Mononuclear cell (primary cell): ENCODE data around the gene C4B. TPM values are rescaled to one million over a fixed set of nuclear protein-coding genes. Genes with fewer than 3 reads are reported as not detected.
"Not testable (repeated sequence)": the region's sequence is repeated elsewhere in the genome, so short reads cannot be mapped to it uniquely, and the experiment has no call there.

ENCODE experiments used
- H3K27me3 ChIP-seq: 2 replicates; pipeline ENCODE4 v1.6.0; 2011; ENCODE audit warnings: low read length, control low read depth; ENCODE audit not compliant: insufficient read depth
- H3K4me1 ChIP-seq: 2 replicates; pipeline ENCODE4 v1.5.1; 2011; ENCODE audit warnings: mild to moderate bottlenecking, low read length, control low read depth; ENCODE audit not compliant: insufficient read depth
- H3K4me3 ChIP-seq: 2 replicates; pipeline ENCODE4 v1.5.1; 2011; ENCODE audit warnings: mild to moderate bottlenecking, low read length, moderate library complexity
- H3K9me3 ChIP-seq: 2 replicates; pipeline ENCODE4 v1.5.1; 2011; ENCODE audit warnings: low read depth, mild to moderate bottlenecking, control low read depth, low read length
- total RNA-seq: library from RNA; depleted of rRNA; stranded (reverse); fragments of >200 nt; gene quantifications from one replicate; pipeline ENCODE4 v1.2.3, GENCODE V29; 2012

The C4B gene
- total RNA-seq, 1 donor = 1.0 TPM

DNA sequence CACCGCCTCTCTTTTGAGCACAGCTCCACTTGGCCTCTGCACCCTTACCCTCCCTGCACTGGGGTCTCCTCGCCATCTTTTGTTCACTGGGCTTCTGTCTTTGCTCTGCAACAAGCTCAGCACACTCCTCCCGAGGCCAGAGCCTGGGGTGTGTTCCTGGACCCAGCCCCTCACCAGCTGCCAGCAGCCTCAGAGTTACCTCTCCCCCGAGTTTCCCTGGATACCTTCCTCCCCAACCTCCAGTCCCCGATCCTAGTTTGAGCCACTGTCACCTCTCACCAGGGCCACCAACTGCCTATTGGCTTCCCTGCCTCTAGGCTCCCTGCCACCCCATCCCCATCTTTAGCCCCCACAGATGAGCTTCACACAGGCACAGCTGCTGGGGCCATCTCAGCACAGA is 36.0 kb downstream of the C4B start:
- Histone ChIP-seq H3K4me1 (no peaks in the 10 kb centered on the region), H3K4me3 (no peak overlapping the region), H3K27me3 (no peaks in the 10 kb centered on the region), H3K9me3 (no peaks in the 10 kb centered on the region)

DNA sequence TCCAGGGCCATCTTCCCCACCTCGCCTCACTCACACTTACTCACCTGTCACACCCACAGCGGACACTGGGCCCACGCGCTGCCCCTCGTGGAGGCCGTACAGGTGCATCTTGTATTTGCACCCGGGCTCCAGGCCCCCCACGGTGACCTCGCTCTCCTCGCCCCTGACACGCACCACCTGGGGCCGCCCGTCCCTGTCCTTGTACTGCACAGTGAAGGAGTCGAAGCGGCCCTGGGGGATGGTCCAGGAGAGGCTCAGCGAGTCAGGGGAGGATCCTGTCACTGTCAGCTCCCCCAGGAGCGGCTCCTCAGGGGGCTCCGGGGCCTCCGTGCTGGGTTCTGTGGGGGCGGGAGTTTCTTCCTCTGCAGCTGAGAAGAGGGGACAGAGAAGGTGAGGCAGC is 38.0 kb downstream of the C4B start:
- not testable (repeated sequence) for H3K9me3 ChIP-seq, H3K27me3 ChIP-seq, H3K4me1 ChIP-seq, H3K4me3 ChIP-seq

DNA sequence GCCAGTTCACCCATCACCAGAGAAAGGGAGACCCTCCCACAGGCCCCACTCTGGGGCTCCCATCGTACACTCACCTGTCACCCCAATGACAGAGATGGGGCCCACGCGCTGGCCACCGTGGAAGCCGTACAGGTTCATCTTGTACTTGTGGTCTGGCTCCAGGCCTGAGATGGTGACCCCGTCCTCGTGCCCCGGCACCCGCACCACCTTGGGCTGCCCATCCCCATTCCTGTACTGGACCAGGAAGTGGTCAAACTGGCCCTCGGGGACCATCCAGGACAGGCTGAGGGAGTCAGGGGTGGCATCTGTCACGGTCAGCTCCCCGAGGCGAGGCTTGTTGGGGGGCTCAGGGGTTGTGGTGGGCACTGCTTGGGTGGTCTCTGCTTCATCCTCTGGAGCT is 38.7 kb downstream of the C4B start:
- H3K9me3 ChIP-seq, H3K4me3 ChIP-seq, H3K4me1 ChIP-seq, H3K27me3 ChIP-seq: not testable (repeated sequence)

DNA sequence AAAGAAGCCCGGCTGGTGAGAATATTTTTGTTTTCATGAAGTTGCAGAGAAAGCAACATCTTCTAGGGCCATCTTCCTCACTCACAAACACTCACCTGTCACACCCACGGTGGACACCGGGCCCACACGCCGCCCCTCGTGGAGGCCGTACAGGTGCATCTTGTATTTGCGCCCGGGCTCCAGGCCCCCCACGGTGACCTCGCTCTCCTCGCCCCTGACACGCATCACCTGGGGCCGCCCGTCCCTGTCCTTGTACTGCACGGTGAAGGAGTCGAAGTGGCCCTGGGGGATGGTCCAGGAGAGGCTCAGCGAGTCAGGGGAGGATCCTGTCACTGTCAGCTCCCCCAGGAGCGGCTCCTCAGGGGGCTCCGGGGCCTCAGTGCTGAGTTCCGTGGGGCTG is 41.2 kb downstream of the C4B start:
- H3K4me1 ChIP-seq, H3K9me3 ChIP-seq, H3K4me3 ChIP-seq, H3K27me3 ChIP-seq: not testable (repeated sequence)

DNA sequence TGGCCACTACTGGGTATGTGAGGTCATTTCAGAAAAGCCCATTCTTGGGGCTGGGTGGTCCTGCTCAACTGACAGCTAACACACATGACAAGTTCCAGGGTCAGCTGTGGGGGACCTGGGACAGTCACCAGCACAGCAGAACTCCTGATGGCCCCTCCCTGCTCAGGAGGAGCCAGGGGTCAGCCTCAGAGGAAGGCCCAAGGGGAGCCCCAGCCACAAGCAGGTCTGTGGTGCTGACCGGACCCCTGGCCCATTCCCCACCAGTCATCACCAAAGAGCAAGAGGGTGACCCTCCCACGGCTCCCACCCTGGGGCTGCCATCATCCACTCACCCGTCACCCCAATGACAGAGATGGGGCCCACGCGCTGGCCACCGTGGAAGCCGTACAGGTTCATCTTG is 41.7 kb downstream of the C4B start:
- H3K27me3 ChIP-seq = no peaks in the 10 kb centered on the region
- no peaks in the 10 kb centered on the region for H3K4me1 ChIP-seq
- H3K9me3 ChIP-seq = no peaks in the 10 kb centered on the region
- no peak overlapping the region for H3K4me3 ChIP-seq

DNA sequence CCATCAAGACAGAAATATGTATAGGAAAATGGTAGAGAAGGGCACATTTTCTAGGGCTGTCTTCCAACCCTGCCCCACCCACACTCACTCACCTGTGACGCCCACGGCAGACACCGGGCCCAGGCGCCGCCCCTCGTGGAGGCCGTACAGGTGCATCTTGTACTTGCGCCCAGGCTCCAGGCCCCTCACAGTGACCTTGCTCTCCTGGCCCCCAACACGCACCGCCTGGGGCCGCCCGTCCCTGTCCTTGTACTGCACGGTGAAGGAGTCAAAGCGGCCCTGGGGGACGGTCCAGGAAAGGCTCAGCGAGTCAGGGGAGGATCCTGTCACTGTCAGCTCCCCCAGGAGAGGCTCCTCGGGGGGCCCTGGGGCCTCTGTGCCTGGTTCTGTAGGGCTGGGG is 43.4 kb downstream of the C4B start:
- Histone ChIP-seq H3K9me3 (no peaks in the 10 kb centered on the region), H3K27me3 (no peaks in the 10 kb centered on the region)

DNA sequence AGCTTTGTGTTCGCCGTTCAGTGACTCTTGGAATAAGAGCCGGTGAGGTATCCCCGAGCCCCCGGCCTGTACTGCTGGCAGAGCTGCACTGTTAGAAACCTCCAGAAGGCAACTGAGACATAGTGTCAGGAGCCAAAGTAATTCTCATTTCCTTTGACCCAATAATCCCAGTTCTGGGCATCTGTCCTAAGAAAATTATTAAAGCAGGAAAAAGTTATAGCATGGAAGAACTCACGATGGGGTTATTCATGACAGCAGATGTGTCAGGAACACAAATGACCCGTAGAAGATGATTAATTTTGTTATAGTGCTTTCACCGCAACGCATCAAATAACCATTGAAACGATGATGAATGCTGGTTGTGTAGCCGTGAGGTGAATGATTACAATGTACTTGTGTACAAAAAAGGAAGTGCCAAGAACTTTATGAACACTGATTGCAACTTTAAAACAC is 43.9 kb downstream of the C4B start:
- Histone ChIP-seq H3K27me3 (no peaks in the 10 kb centered on the region), H3K4me3 (no peak overlapping the region), H3K9me3 (no peaks in the 10 kb centered on the region), H3K4me1 (no peaks in the 10 kb centered on the region)

More for the DNA sequence above, 43.4 kb downstream of the C4B start:
- H3K4me3 ChIP-seq = no peak overlapping the region
- no peaks in the 10 kb centered on the region for H3K4me1 ChIP-seq

DNA sequence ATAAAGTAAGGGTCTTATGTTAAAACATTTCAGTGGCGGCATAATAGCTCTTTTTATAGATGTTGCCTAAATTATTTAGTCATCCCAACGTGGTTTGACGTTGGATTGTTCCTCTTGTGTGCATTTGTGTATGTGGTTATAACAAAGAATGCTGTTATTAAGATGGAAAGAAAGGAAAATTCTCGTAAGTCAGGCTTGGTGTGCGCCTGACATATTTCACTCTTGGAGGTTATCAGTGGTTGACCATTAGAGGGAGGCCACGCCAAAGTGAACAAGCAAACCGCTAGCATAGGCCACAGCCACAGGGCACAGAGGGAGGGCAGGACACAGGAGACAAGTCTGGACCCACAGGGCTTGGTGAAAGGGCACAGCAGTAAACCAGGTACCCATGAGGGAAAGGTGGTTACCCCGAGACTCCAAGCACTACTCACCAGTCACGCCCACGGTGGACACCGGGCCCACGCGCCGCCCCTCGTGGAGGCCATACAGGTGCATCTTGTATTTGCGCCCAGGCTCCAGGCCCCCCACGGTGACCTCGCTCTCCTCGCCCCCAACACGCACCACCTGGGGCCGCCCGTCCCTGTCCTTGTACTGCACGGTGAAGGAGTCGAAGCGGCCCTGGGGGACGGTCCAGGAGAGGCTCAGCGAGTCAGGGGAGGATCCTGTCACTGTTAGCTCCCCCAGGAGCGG is 46.5 kb downstream of the C4B start:
- Histone ChIP-seq H3K27me3 (no peaks in the 10 kb centered on the region), H3K4me1 (no peaks in the 10 kb centered on the region), H3K4me3 (no peak overlapping the region), H3K9me3 (no peaks in the 10 kb centered on the region)

DNA sequence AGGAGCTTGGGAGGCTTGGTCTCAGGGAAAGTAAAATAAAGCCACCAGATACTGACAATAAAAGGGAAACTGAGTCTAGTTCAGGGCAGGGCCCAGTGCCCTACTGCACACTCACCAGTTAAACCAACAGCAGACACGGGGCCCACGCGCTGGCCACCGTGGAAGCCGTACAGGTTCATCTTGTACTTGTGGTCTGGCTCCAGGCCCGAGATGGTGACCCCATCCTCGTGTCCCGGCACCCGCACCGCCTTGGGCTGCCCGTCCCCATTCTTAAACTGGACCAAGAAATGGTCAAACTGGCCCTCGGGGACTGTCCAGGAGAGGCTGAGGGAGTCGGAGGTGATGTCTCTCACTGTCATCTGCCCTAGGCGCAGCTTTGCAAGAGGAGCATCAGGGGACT is 50.1 kb downstream of the C4B start:
- Histone ChIP-seq H3K9me3 (no peaks in the 10 kb centered on the region), H3K4me3 (no peak overlapping the region), H3K4me1 (no peaks in the 10 kb centered on the region), H3K27me3 (no peaks in the 10 kb centered on the region)

DNA sequence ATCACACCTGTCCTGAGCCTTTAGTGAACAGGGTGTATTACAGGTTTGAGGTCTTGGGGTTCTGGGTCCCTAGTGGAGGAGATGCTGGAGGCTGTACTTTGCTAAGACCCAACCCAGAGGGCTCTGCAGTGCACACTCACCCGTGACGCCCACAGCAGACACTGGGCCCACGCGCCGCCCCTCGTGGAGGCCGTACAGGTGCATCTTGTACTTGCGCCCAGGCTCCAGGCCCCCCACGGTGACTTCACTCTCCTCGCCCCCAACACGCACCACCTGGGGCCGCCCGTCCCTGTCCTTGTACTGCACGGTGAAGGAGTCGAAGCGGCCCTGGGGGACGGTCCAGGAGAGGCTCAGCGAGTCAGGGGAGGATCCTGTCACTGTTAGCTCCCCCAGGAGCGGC is 52.9 kb downstream of the C4B start:
- H3K4me1 ChIP-seq, H3K4me3 ChIP-seq, H3K9me3 ChIP-seq, H3K27me3 ChIP-seq: not testable (repeated sequence)

DNA sequence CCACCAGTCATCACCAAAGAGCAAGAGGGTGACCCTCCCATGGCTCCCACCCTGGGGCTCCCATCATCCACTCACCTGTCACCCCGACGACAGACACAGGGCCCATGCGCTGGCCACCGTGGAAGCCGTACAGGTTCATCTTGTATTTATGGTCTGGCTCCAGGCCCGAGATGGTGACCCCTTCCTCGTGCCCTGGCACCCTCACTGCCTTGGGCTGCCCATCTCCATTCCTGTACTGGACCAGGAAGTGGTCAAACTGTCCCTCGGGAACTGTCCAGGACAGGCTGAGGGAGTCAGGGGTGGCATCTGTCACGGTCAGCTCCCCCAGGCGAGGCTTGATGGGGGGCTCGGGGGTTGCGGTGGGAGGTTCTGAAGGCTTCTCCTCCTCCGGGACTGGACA is 53.7 kb downstream of the C4B start:
- not testable (repeated sequence) for H3K9me3 ChIP-seq, H3K4me3 ChIP-seq, H3K27me3 ChIP-seq, H3K4me1 ChIP-seq

DNA sequence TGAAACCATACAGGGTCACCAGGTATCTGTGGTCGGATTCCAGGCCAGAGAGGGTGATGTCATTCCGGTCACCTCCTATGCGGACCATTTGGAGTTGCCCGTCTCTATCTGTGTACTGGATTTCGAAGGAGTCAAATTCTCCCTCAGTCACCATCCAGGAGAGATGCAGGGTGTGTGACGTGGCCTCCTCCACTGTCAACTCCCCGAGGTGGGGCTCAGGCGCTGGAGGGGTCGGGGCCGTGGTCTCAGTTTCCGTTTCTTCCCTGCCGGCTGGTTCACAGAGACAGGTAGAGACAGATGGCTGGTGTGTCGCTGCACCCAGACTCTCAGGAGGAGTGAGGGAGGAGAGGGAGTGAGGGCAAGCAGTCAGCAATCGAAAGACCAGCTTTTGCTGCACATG is 54.3 kb downstream of the C4B start:
- H3K4me1 ChIP-seq = no peaks in the 10 kb centered on the region
- no peaks in the 10 kb centered on the region for H3K9me3 ChIP-seq
- H3K4me3 ChIP-seq = no peak overlapping the region
- no peaks in the 10 kb centered on the region for H3K27me3 ChIP-seq

DNA sequence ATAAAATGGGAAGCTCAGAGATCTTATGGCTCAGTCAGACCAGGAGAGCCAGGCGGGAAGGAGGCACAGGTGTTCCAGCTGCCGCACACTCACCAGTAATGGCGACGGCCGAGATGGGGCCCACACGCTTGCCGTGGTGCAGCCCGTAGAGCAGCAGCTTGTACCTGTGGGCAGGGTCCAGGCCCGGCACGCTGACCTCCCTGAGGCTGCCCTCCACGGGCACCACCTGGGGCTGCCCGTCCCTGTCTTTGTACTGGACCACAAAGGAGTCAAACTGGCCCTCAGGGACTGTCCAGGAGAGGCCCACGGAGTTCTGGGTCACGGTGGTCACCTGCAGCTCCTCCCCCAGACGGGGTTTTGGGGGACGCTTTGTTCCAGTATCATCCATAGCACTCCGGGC is 54.9 kb downstream of the C4B start:
- H3K4me3 ChIP-seq = no peak overlapping the region
- H3K4me1 ChIP-seq = no peaks in the 10 kb centered on the region
- no peaks in the 10 kb centered on the region for H3K9me3 ChIP-seq
- H3K27me3 ChIP-seq = no peaks in the 10 kb centered on the region

DNA sequence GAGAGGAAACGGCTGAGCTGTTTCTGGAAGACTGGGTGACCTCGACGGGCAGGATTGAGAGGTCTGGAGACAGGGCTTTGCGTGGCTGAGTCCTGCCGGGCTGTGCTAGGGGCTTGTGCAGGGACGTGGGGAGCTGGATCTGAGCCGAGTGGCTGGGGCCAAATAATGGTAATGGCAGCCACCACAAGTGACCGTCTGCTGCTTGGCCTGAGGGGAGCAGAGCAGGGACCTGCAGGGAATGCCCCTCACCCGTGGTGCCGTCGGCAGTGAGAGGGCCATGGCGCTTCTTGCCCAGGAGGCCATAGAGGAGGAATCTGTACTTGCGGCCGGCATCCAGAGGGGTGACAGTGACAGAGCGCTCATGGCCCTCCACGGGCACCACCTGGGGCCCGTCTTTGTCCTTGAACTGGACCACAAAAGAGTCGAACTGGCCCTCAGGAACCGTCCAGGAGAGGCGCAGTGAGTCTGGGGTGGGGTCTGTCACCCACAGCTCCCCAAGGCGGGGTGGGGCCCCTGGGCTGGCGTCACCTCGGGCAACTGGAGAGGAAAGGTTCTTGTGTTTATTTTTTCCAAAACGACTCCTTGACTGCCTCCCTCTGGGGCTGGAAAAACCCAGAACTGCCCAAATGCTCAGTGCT is 55.4 kb downstream of the C4B start:
- no peaks in the 10 kb centered on the region for H3K27me3 ChIP-seq
- H3K4me3 ChIP-seq = no peak overlapping the region
- no peaks in the 10 kb centered on the region for H3K4me1 ChIP-seq
- no peaks in the 10 kb centered on the region for H3K9me3 ChIP-seq

DNA sequence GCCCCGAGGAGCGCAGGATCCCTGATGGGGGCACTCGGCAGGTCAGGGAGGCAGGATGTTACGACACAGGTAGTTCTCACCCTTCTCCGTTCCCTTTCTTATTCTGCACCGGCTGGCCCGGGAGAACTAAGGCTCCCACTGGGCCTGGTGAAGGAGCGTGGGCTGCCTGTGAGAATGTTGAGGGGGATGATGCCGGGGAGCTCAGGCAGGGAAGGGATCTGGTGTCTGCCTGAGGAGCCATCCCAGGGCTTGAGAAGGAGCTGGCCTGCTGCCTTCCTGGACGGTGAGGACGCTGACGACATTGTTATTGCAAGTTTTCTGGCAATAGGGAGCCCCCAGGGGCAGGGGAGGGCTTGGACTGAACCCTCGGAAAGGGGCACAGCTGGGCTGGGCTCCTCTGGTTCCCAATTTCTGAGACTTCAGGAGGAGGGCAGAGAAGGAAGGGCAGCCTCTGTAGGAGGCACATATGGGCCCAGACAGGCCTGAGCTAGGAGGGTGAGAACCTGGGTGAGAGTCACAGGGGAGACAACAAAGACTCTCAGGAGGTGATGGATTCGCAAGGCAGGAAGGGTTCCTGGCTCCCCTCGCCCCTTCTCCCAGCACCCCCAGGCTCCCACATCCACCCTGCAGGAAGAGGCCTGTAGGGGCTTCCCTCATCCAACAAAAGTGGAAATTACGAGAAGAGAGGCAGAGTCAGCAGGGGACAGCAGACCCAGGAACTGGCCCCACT is 56.4 kb downstream of the C4B start:
- Histone ChIP-seq H3K4me1 (no peaks in the 10 kb centered on the region), H3K9me3 (no peaks in the 10 kb centered on the region), H3K27me3 (no peaks in the 10 kb centered on the region), H3K4me3 (no peak overlapping the region)

DNA sequence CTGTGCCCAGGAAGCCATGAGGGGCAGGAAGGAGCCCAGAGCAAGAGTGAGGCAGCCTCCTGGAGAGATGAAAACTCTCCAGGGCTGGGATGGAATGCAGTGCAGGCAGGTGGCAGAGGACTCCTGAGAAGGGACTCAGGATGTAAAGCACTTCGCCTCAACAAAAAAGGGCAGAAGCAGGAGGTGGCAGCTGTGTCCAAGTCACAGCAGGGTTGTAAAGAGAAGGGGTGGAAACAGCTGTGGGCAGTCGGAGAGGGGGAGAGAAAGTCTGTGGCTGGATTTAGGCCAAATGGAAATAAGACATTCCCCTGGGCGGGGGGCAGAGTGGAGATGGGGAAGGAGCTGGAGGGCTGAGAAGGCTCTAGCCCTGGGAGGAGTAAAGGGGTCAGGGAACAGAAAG is 58.5 kb downstream of the C4B start:
- Histone ChIP-seq H3K4me3 (no peak overlapping the region), H3K9me3 (no peaks in the 10 kb centered on the region), H3K4me1 (no peaks in the 10 kb centered on the region)

More for the DNA sequence above, 58.5 kb downstream of the C4B start:
- no peaks in the 10 kb centered on the region for H3K27me3 ChIP-seq
